ENCODE results near the gene MKRN2OS.
A peak's percentile ranks its signal among the peaks of the same experiment; 100 is the strongest.

MKRN2OS gene

DNA sequence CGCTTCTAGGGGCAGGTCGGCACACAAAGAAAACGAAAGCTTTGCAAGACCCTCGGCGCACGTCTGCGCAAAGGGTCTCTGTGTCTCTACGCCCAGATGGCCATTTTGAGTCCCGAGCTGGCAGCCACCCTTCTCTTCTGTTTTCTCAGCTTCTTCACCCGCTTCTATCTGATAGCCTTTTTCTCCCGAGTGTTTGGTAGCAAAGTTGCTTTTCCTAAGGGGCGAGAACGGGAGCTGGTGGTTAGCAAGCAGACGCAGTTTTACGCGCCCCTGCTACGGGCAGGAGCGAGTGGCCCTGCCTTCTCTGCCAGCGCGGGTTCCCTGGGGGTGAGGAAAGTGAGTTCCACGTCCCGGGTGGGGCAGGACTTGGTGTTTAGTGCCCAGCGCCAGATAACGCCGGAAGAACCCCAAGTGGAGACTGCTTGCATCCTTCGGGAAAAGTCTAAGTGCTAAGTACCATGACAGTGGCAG lies 8.7 kb upstream of the MKRN2OS start (continued):
- no peak for TF ChIP-seq ZNF529 (tag by site-specific recombination; IDR thresholded peaks at IDR 0.05; ENCODE audit: insufficient replicate concordance)
- no peak for TF ChIP-seq ZNF324 (tag by site-specific recombination; IDR thresholded peaks at IDR 0.05)
- TF ChIP-seq KLF10 (tag by site-specific recombination; IDR thresholded peaks at IDR 0.05), result no peak
- TF ChIP-seq HOXA7 (CRISPR knock-in tag; IDR thresholded peaks at IDR 0.05; ENCODE audit: borderline replicate concordance), result no peak
- no peak for TF ChIP-seq ZNF266 (tag by site-specific recombination; IDR thresholded peaks at IDR 0.05; ENCODE audit: low read depth)
- TF ChIP-seq OSR2 (tag by site-specific recombination; IDR thresholded peaks at IDR 0.05), result 0 out of 2 replicates have a peak, but pooled peaks have one; percentile 21
- TF ChIP-seq ZNF184 (tag by site-specific recombination; IDR thresholded peaks at IDR 0.05), result no peak
- TF ChIP-seq ZFHX2 (tag by site-specific recombination; conservative IDR thresholded peaks at IDR 0.05), result no peak
- TF ChIP-seq, protein P1, sequence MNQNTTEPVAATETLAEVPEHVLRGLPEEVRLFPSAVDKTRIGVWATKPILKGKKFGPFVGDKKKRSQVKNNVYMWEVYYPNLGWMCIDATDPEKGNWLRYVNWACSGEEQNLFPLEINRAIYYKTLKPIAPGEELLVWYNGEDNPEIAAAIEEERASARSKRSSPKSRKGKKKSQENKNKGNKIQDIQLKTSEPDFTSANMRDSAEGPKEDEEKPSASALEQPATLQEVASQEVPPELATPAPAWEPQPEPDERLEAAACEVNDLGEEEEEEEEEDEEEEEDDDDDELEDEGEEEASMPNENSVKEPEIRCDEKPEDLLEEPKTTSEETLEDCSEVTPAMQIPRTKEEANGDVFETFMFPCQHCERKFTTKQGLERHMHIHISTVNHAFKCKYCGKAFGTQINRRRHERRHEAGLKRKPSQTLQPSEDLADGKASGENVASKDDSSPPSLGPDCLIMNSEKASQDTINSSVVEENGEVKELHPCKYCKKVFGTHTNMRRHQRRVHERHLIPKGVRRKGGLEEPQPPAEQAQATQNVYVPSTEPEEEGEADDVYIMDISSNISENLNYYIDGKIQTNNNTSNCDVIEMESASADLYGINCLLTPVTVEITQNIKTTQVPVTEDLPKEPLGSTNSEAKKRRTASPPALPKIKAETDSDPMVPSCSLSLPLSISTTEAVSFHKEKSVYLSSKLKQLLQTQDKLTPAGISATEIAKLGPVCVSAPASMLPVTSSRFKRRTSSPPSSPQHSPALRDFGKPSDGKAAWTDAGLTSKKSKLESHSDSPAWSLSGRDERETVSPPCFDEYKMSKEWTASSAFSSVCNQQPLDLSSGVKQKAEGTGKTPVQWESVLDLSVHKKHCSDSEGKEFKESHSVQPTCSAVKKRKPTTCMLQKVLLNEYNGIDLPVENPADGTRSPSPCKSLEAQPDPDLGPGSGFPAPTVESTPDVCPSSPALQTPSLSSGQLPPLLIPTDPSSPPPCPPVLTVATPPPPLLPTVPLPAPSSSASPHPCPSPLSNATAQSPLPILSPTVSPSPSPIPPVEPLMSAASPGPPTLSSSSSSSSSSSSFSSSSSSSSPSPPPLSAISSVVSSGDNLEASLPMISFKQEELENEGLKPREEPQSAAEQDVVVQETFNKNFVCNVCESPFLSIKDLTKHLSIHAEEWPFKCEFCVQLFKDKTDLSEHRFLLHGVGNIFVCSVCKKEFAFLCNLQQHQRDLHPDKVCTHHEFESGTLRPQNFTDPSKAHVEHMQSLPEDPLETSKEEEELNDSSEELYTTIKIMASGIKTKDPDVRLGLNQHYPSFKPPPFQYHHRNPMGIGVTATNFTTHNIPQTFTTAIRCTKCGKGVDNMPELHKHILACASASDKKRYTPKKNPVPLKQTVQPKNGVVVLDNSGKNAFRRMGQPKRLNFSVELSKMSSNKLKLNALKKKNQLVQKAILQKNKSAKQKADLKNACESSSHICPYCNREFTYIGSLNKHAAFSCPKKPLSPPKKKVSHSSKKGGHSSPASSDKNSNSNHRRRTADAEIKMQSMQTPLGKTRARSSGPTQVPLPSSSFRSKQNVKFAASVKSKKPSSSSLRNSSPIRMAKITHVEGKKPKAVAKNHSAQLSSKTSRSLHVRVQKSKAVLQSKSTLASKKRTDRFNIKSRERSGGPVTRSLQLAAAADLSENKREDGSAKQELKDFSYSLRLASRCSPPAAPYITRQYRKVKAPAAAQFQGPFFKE (tag by site-specific recombination; IDR thresholded peaks at IDR 0.05; ENCODE audit: borderline replicate concordance), result no peak
- 0 out of 2 replicates have a peak, but pooled peaks have one; percentile 19 for TF ChIP-seq GLIS1 (tag by site-specific recombination; IDR thresholded peaks at IDR 0.05)
- TF ChIP-seq, protein P2, sequence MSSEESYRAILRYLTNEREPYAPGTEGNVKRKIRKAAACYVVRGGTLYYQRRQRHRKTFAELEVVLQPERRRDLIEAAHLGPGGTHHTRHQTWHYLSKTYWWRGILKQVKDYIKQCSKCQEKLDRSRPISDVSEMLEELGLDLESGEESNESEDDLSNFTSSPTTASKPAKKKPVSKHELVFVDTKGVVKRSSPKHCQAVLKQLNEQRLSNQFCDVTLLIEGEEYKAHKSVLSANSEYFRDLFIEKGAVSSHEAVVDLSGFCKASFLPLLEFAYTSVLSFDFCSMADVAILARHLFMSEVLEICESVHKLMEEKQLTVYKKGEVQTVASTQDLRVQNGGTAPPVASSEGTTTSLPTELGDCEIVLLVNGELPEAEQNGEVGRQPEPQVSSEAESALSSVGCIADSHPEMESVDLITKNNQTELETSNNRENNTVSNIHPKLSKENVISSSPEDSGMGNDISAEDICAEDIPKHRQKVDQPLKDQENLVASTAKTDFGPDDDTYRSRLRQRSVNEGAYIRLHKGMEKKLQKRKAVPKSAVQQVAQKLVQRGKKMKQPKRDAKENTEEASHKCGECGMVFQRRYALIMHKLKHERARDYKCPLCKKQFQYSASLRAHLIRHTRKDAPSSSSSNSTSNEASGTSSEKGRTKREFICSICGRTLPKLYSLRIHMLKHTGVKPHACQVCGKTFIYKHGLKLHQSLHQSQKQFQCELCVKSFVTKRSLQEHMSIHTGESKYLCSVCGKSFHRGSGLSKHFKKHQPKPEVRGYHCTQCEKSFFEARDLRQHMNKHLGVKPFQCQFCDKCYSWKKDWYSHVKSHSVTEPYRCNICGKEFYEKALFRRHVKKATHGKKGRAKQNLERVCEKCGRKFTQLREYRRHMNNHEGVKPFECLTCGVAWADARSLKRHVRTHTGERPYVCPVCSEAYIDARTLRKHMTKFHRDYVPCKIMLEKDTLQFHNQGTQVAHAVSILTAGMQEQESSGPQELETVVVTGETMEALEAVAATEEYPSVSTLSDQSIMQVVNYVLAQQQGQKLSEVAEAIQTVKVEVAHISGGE (tag by site-specific recombination; conservative IDR thresholded peaks at IDR 0.05; ENCODE audit: low read depth), result peak; percentile 60
- TF ChIP-seq ZNF354C (tag by site-specific recombination; IDR thresholded peaks at IDR 0.05; ENCODE audit: borderline replicate concordance, low read depth), result no peak
- TF ChIP-seq, protein P3, sequence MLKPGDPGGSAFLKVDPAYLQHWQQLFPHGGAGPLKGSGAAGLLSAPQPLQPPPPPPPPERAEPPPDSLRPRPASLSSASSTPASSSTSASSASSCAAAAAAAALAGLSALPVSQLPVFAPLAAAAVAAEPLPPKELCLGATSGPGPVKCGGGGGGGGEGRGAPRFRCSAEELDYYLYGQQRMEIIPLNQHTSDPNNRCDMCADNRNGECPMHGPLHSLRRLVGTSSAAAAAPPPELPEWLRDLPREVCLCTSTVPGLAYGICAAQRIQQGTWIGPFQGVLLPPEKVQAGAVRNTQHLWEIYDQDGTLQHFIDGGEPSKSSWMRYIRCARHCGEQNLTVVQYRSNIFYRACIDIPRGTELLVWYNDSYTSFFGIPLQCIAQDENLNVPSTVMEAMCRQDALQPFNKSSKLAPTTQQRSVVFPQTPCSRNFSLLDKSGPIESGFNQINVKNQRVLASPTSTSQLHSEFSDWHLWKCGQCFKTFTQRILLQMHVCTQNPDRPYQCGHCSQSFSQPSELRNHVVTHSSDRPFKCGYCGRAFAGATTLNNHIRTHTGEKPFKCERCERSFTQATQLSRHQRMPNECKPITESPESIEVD (tag by site-specific recombination; IDR thresholded peaks at IDR 0.05), result no peak
- no peak for TF ChIP-seq ZSCAN16 (tag by site-specific recombination; IDR thresholded peaks at IDR 0.05)
- TF ChIP-seq ZFP37 (tag by site-specific recombination; IDR thresholded peaks at IDR 0.05), result no peak
- TF ChIP-seq, protein P4, sequence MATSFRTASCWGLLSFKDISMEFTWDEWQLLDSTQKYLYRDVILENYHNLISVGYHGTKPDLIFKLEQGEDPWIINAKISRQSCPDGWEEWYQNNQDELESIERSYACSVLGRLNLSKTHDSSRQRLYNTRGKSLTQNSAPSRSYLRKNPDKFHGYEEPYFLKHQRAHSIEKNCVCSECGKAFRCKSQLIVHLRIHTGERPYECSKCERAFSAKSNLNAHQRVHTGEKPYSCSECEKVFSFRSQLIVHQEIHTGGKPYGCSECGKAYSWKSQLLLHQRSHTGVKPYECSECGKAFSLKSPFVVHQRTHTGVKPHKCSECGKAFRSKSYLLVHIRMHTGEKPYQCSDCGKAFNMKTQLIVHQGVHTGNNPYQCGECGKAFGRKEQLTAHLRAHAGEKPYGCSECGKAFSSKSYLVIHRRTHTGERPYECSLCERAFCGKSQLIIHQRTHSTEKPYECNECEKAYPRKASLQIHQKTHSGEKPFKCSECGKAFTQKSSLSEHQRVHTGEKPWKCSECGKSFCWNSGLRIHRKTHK (tag by site-specific recombination; IDR thresholded peaks at IDR 0.05), result no peak
- TF ChIP-seq, protein P5, sequence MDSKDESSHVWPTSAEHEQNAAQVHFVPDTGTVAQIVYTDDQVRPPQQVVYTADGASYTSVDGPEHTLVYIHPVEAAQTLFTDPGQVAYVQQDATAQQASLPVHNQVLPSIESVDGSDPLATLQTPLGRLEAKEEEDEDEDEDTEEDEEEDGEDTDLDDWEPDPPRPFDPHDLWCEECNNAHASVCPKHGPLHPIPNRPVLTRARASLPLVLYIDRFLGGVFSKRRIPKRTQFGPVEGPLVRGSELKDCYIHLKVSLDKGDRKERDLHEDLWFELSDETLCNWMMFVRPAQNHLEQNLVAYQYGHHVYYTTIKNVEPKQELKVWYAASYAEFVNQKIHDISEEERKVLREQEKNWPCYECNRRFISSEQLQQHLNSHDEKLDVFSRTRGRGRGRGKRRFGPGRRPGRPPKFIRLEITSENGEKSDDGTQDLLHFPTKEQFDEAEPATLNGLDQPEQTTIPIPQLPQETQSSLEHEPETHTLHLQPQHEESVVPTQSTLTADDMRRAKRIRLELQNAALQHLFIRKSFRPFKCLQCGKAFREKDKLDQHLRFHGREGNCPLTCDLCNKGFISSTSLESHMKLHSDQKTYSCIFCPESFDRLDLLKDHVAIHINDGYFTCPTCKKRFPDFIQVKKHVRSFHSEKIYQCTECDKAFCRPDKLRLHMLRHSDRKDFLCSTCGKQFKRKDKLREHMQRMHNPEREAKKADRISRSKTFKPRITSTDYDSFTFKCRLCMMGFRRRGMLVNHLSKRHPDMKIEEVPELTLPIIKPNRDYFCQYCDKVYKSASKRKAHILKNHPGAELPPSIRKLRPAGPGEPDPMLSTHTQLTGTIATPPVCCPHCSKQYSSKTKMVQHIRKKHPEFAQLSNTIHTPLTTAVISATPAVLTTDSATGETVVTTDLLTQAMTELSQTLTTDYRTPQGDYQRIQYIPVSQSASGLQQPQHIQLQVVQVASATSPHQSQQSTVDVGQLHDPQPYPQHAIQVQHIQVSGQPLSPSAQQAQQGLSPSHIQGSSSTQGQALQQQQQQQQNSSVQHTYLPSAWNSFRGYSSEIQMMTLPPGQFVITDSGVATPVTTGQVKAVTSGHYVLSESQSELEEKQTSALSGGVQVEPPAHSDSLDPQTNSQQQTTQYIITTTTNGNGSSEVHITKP (tag by site-specific recombination; IDR thresholded peaks at IDR 0.05), result peak; percentile 77
- TF ChIP-seq SCRT2 (tag by site-specific recombination; IDR thresholded peaks at IDR 0.05), result no peak
- peak; percentile 77 for TF ChIP-seq ZBTB17 (tag by site-specific recombination; IDR thresholded peaks at IDR 0.05)
- TF ChIP-seq, protein P6, sequence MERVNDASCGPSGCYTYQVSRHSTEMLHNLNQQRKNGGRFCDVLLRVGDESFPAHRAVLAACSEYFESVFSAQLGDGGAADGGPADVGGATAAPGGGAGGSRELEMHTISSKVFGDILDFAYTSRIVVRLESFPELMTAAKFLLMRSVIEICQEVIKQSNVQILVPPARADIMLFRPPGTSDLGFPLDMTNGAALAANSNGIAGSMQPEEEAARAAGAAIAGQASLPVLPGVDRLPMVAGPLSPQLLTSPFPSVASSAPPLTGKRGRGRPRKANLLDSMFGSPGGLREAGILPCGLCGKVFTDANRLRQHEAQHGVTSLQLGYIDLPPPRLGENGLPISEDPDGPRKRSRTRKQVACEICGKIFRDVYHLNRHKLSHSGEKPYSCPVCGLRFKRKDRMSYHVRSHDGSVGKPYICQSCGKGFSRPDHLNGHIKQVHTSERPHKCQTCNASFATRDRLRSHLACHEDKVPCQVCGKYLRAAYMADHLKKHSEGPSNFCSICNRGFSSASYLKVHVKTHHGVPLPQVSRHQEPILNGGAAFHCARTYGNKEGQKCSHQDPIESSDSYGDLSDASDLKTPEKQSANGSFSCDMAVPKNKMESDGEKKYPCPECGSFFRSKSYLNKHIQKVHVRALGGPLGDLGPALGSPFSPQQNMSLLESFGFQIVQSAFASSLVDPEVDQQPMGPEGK (tag by site-specific recombination; IDR thresholded peaks at IDR 0.05), result peak; percentile 74
- no peak for TF ChIP-seq ZNF391 (tag by site-specific recombination; IDR thresholded peaks at IDR 0.05; ENCODE audit: borderline replicate concordance, low read depth)

Measured in HEK293 (cell line).